NCI-H446 treated with DMSO at 0.1 percent for 48 hours (cell line): ENCODE results near the gene PLLP.
"Not testable (repeated sequence)": the region's sequence is repeated elsewhere in the genome, so short reads cannot be mapped to it uniquely, and the experiment has no call there.

Experiments
- DNase-seq: peaks from one replicate; lab custom pipeline; 2025; lab: John Stamatoyannopoulos, UW

Gene PLLP

DNA sequence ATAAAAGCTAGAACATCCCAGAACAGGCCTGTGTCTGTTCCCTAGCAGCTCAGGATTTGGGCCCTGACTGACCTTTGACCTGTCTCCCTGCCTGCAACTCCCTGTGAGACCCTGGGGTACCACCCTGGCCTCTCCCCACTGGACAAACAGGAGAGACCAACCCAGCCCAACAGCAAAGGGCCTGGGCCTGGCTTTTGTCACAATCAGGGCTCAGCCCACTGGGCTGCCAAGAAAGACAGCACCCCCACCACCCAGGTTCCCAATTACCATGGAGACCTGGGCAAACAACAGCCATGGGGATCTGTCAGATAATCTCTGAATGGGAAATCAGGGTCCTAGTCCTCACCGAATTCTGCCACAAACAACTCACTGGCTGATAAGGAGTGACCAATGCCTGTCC, 11.1 kb downstream of the PLLP start:
- DNase-seq, result no peak

DNA sequence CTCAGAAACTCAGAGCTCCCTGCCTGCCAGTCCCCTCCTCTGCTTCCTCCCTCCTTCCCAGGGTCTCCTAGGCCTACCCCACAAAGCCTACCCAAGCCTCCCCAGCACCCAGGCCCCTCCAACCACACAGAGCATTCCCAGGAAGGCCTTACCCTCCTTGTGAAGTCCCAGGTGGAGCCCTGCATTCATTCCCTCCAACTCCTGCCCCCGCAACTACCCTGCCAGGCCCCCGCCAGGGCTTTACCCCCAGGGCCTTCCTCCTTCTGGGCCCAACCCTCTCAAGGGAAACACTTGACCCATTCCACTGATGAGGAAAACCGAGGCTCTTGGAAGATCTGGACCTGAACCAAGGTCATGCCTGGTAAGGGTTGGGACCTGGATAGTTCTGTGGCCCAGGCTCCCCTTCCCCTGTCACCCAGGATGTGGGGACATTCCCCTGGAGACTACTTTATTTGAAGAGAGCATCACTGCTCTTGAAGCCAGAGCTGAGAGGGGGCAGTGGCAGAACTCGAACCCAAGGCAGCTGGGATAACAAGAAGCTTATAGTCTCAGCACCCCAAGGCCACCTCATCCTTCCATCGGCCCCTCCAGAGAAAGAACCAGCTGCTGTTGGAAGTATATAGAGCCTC, 12.5 kb downstream of the PLLP start:
- DNase-seq, result no peak

DNA sequence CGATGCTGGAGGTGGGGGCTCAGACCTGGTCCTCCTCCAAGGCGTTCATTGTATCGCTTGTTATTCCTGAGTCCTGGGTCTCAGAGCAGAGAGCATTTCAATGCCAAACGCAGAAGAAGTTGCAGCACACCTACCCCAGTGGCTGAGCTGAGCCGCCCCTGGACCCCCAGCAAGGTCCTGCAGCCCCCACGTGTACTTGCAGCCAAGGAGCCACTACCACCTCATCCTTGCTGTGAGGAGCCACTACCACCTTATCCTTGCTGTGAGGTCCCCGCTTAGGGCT, 13.5 kb downstream of the PLLP start:
- no peak for DNase-seq

DNA sequence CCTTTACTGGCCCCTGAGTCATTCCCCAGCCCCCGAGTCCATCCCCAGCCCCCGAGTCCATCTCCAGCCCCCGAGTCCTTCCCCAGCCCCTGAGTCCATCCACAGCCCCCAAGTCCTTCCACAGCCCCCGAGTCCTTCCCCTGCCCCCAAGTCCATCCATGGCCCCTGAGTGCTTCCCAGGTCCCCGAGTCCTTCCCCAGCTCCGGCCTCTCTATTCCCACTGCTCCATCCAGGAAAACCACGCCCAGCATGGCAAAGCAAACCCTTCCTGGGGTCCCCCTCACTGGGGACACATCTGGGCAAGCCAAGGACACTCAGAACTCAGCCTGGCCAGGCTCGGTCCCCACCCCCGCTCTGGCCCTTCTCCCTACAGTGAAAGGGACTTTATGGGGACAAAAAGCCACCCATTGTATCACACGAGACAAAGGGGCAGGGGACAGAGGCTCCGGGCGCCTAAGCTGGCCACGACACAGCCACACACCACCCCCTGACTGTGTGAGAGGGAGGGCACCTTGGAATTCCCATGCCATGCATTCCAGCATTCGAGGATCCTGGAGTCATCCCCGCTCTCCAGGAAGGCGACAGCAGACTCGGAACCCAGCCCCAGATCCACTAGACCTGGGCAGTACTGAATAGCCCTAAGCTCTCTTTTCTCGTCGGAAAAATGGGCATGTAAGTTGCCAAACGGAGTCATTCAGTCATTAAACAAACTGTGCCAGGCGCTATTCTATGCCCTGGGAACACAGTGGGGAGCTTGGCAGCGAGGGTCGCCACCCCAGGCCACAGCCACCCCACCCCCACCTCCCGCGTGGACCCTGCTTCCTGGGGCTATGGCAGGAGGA, 14.0 kb downstream of the PLLP start:
- no peak for DNase-seq

DNA sequence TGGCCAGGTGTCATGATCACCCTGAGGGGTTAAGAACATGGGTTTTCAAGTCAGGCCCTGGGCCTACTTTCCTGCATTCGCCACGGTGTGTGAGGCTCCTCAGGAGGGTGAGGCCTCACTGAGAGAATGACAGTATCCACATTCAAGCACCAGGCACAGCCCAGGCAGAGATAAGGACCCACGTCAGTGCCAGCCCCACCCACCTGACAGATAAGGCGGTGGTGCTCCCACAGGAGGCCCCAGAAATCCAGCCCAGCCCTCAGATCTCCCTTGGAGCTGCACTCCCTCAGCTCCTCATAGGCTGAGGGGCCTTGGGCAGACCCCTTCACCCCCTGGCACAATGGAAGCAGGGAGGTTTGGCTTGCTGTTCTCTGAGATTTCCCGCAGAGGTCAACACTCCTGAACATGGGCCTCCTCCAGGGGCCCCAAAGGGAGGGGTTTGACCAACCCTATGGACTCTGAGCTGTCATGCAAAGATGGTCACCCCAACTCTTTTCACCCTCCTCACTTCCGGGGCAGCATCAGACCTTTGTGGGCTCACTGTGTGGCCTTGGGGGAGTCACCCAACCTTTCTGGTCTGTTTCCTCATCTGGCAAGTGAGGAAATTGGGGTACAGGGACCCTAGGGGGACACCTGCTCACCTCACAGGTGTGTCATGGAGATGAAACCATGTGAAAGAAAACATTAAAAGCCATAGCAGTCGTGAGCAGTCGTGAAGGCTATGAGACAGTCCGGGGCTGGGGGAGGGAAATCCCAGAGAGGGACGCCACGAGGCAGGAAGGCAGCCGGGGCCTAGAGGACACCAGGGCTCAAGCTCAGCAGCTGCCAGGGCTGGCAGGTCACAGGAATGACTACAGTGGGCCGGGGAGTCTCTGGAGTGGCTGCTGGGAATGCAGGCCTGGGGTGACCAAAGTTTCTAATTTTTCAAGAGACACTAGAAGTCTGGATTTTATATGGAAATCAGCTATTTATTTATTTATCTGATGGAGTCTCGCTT, 15.4 kb downstream of the PLLP start:
- DNase-seq, result no peak

DNA sequence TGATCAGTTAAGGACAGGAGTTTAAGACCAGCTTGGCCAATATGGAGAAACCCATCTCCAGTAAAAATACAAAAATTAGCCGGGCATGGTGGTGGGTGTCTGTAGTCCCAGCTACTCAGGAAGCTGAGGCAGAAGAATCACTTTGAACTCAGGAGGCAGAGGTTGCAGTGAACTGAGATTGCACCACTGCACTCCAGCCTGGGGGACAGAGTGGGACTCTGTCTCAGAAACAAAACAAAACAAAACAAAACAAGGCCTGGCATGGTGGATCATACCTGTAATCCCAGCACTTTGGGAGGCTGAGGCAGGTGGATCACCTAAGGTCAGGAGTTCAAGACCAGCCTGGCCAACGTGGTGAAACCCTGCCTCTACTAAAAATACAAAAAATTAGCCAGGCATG, 17.1 kb downstream of the PLLP start:
- DNase-seq, result not testable (repeated sequence)

DNA sequence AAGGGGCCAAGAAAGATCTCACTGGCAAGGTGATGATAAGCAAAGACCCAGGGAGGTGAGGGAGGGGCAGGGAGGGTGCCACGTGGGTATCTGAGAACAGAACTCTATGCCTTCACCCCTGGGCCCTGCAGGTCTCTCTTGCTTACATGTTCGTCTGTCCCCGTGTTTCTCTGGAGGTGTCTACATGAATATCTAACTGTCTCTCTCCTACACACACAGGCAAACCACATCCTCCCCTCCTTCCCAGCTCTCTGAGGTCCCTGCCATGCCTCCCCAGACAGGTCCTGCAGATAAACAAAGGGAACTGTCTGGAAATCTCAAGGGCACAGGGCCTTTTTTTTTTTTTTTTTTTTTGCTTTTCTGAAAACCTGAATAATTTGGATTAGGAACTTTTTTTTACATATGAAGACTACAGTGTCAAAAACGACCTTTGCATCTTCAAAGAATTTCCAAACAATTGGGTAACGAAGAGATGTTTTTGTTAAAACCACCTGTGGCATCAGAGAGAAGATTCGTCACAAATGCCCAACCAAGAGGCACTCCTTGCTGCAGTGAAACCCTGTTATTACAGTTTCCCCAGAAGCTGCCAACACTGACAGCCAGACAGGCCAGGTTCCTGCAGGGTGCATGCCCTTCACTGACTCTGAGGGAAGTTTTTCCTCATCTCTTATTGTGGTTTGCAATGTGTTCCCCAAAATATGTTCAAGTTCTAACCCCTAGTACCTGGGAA, 17.8 kb downstream of the PLLP start:
- DNase-seq, result no peak

DNA sequence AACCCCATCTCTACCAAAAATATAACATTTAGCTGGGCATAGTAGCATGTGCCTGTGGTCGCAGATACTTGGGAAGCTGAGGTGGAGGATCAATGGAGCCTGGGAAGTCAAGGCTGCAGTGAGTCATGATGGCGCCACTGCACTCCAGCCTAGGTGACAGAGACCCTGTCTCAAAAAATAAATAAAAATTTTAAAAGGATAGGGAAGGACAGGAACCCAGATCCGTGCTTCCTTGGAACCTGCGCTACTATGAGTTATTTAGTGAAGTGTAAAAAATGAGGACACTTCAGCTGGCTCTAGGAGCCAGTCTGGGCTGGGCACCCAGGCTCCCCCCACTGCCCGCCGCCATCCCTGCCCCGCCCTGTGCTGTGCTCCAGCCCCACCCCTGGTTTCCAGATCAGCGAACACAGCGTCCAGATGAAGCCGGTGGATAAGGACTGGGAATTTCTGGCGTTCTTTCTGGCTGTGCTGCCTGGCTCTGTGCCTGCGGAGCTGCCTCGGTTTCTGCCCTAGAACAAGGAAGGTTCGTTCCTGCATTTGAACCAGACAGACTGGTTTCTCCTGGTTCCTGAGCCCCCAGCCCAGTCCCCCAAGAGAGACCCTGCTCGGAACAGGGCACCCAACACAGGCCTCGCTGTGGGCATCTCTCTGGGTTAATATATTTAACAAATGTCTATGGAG, 18.5 kb downstream of the PLLP start:
- no peak for DNase-seq

DNA sequence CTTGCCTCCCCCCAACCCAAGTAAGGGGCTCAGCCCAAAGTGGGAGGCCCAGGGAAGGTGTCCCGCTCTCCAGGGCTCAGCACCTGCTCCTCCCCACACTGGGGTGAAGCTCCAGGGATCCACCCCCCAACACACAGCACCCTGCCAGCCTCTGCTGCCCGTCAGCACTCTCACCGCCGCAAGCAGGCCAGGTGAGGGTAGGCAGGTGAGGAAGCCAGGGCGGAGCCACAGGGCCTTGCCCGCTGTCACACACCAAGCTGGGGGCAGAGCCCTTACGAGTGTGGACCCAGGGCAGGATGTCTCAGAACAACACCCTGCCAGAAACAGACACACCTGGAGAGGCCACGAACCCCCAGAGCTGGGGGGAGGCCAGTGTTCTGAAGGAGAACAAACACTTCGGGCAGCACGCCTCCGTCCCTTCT, 19.5 kb downstream of the PLLP start:
- no peak for DNase-seq

DNA sequence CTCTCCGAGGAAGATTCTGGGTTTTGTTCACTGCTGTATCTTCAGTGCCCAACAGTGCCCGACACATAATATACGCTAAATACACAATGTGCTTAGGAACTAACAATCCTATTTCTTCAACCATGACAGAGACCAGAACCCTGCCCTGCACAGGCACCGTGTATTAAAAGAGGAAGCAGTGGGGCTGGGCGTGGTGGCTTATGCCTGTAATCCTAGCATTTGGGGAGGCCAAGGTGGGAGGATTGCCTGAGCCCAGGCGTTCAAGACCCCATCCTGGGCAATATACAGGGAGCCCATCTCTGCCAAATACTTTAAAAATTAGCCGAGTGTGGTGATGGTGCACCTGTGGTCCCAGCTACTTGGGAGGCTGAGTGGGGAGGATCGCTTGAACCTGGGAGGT, 20.1 kb downstream of the PLLP start:
- DNase-seq, result no peak

DNA sequence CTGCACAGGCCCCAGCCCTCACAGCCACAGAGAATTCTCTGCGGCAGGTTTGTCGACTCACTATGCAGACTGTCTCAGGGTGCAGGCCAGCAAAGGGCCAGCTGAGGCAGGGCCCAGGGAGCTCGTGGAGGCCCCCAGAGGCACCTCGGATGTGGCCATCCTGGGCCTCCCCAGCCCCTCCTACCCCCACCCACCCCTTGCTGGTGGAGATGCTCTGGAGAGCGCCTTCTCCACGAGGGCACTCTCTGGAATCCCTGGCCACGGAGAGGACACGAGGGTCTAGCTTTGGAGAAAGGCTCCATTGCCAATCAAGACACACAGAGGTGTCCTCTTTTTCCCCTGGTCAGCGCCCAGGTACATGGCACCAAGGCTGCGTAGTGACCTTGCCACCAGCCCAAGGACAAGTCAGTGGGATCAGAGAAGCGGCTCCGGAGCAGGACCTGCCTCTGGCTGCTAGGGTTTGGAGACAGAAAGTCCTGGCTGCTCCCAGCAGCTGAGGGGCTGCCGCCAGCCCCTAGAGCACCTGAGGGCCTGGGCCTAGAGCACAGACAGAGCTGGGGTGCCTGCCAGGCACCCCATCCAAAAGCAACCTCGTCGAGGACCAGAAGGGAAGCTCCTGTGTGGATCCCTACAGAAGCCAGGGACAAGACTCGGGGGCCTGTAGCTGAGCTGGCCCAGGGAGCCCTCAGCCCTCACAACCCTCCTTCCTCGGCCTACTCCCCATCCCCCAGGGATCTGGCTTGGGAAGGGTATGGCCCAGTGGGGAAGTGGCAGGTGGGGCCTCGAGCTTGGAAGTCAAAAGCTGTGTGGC, 20.7 kb downstream of the PLLP start:
- no peak for DNase-seq

DNA sequence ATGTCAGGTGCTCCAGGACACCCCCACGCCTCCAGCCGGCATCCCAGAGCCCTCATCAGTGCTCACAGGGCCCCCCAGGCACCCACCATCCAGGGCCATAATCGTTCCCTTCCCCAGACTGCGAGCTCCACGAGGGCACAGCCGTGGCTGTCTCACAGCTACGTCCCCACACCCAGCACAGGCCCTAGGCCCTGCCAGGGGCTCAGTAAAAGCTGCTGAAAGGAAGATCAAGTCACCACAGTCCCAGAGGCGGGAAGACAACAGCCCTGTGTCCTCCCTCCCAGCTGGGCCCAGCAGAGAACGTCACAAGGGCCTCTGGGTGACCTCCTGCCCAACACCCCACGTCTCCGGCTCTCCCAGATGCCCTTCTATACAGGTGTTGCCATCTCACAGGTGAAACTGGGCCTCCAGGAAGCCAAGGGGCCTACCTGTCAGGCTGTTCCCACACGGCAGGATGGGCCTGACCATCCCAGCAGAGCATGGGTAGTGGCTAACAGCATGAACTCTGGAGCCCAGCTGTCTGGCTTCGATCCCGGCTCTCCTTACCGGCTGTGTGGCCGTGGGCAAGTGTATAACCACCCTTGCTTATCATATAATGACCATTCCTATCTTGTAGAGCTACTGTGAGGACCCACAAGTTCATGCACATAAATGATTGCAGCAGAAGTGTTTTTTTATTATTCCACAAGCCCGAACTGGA, 21.5 kb downstream of the PLLP start:
- no peak for DNase-seq

DNA sequence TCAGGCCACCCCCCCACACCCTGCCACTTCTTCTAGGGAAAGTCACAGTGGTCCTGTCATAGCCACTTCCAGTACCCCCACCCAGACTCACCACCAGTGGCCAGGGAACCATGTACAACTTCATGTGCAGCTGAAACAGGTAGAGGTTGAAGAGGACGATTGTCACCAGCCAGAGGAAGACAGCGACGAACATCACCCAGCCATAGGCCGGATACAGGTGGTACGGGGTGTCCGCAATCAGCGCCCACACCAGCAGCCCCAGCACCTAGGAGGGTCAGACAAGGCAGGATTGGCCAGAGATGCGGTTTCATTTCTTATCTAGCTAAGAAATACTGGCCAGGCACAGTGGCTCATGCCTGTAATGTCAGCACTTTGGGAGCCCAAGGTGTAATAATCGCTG, 22.7 kb downstream of the PLLP start:
- DNase-seq, result no peak

DNA sequence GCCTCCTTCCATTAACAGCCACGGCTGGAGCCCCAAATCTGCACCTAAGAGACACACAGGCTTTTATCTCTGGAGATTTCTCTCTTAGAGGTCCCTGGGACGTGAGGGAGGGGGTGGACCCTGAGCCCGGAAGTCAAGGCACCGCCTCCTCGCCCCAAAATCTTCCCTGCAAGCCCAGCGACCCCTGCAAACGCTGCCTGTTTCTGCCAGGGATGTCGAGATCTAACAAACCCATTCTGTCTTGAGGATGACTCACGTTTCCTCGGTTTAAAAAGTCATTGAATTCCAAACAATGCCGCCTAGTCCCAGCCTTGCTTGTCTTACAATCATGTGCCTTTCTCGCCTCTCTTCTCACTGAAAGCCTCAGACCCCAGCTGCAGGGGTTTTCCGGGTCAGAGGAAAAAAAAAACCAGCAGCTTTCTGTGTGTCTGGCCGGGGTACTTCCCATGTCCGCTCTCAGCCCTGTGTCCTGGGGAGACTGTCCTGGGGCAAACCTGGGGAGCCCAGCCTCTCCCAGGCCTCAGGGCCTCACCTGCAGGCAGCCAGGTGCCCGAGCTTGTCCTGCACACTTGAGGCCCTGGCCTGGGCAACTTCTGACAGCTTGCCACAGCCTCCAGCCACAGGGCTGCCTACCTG, 24.1 kb downstream of the PLLP start:
- DNase-seq, result no peak

DNA sequence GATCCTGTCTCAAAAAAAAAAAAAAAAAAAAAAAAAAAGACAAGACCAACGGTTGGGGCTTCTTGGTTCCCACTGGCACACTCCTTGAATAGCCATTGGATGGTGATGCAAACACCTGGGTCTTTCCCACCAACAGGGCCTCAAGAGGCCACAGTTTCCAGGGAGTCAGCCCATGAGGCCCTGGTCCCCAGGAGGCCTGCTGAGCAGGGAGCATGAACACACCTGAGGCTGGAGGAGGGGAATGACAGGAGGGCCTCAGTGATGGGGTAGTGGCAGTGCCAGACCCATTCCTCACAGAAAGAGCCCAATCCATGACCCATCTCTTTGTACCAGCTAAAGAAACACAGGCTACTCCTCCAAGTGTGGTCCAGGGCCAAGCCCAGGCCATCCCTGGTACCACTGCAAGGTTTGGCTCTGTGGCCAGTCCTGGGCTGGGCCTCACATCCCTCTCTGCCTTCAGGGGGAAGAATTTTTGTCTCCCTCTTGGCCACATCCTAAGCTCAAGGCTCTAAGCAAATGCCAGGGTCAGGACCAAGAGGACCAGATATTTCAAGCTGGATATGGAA, 25.5 kb downstream of the PLLP start:
- DNase-seq, result no peak

DNA sequence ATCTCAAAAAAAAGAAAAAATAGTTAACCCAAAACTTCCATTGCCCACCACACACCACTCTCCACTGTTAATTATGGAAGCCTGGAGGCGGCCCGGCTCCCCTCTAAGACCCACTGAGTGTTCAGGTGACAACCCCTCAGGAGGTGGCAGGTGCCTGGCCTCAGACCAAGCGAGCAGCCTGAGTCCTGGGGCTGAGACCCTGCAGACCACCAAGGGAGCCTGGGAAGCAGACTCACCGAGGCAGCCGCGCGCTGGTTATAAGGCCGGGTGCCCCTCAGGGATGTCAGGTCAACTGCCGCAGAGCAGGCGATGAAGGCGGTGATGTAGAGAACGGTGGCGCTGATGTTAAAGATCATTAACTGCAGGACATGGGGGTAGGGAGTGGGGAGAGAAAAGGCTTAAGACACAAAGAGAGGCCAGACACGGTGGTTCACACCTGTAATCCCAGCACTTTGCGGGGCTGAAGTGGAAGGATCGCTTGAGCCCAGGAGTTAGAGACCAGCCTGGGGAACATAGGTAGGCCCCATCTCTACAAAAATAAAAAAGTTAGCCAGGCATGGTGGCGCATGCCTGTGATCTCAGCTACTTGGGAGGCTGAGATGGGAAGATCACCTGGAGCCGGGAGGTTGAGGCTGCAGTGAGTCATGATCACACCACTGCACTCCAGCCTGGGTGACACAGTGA, 26.1 kb downstream of the PLLP start:
- no peak for DNase-seq

DNA sequence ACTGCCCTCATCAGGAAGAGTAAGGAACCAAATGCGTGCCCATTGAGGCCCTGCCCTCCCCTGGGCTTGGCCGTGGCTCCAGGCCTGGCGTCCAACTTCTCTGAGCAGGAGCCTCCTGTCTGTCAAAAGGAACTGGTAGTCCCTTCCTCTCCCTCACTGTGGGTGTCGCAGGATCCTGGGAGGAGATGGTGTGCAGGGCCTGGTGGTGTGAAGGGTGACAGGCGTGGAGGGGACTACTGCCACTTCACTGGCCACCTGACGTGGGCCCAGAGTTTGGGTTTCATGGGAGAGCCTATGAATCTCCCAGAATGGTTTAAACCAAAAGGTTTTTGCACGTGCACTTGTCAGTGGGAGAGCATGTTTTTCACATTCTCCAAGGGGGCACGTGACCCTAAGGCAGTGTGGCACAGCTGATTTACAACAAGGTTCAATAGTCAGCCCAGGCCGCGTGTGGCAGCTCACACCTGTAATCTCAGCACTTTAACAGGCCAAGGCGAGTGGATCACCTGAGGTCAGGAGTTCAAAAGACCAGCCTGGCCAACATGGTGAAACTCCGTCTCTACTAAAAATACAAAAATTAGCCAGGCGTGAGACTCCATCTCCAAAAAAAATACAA, 26.9 kb downstream of the PLLP start:
- DNase-seq, result no peak
